H1 (cell line): ENCODE data around the gene TMEM168. TPM values are rescaled to one million over a fixed set of nuclear protein-coding genes. Genes with fewer than 3 reads are reported as not detected.

Source experiments
- CTCF ChIA-PET: fragments of 300-600 bp; sonication (Branson Sonifier 250); formaldehyde crosslinking; loops from one replicate; lab custom pipeline; 2021; ENCODE audit not compliant: partially characterized antibody; lab: Charles Lee
- POLR2A ChIA-PET: fragments of 300-600 bp; sonication (Branson Sonifier 250); formaldehyde crosslinking; loops from one replicate; lab custom pipeline; 2021; ENCODE audit warnings: inconsistent platforms; ENCODE audit not compliant: partially characterized antibody; lab: Charles Lee
- DNase-seq, 2 experiments: peaks; one replicate each; pipeline versions ENCODE4 v3.0.0 to v3.0.0-alpha.2; 2010 to 2022; ENCODE audit warnings: low spot score in 2 of 2, low read depth in 1 of 2, mixed read lengths in 1 of 2
- FAIRE-seq: peaks from 2 replicates; lab custom pipeline; 2011; peaks lifted over from hg19 to GRCh38; lab: Jason Lieb, UNC
- H2AFZ ChIP-seq: 2 replicates; pipeline ENCODE4 v1.8.1; 2012; ENCODE audit warnings: low read length, inconsistent platforms
- H2AK5ac ChIP-seq: 2 replicates; pipeline ENCODE4 v1.6.1; 2013; ENCODE audit warnings: low read depth, low read length
- H2BK120ac ChIP-seq: replicated peaks from 2 replicates; pipeline ENCODE3; 2013; ENCODE audit warnings: low read depth, low read length, inconsistent platforms
- H2BK12ac ChIP-seq: 2 replicates; pipeline ENCODE4 v1.6.1; 2013; ENCODE audit warnings: low read depth, low read length
- H2BK15ac ChIP-seq: 2 replicates; pipeline ENCODE4 v1.6.1; 2013; ENCODE audit warnings: low read length
- H2BK20ac ChIP-seq: 2 replicates; pipeline ENCODE4 v1.6.1; 2013; ENCODE audit warnings: low read length
- H2BK5ac ChIP-seq: 2 replicates; pipeline ENCODE4 v1.6.1; 2013; ENCODE audit warnings: low read depth, low read length
- H3K14ac ChIP-seq: 2 replicates; pipeline ENCODE4 v1.6.1; 2013; ENCODE audit warnings: inconsistent platforms; ENCODE audit not compliant: insufficient read length
- H3K18ac ChIP-seq: 2 replicates; pipeline ENCODE4 v1.6.1; 2013; ENCODE audit warnings: low read length; ENCODE audit errors: extremely low read depth
- H3K23ac ChIP-seq: 2 replicates; pipeline ENCODE4 v1.6.1; 2013; ENCODE audit warnings: inconsistent platforms; ENCODE audit not compliant: insufficient read length
- H3K23me2 ChIP-seq: 2 replicates; pipeline ENCODE4 v1.6.1; 2013; ENCODE audit warnings: low read depth, low read length
- H3K27ac ChIP-seq: 2 replicates; pipeline ENCODE4 v1.6.1; 2011; ENCODE audit warnings: low read depth, low read length, inconsistent platforms
- H3K27me3 ChIP-seq, 4 experiments: replicated peaks in 1 of 4; 1 replicate in 1 of 4; 2 replicates in 3 of 4; pipeline versions ENCODE4 v1.6.1 to v1.8.1; 2011 to 2013; ENCODE audit warnings: low read length in 3 of 4, mild to moderate bottlenecking in 3 of 4, inconsistent platforms in 2 of 4, mixed read lengths in 2 of 4, moderate library complexity in 1 of 4; ENCODE audit not compliant: control insufficient read depth in 3 of 4, insufficient read depth in 3 of 4; ENCODE audit errors: extremely low read depth in 1 of 4
- H3K36me3 ChIP-seq, 4 experiments: 2 replicates each; pipeline versions ENCODE4 v1.6.1 to v1.8.1; 2011 to 2013; ENCODE audit warnings: mild to moderate bottlenecking in 4 of 4, low read length in 3 of 4, moderate library complexity in 2 of 4, control low read depth in 1 of 4, inconsistent platforms in 1 of 4; ENCODE audit not compliant: insufficient read depth in 4 of 4, control insufficient read depth in 2 of 4
- H3K4ac ChIP-seq: replicated peaks from 2 replicates; pipeline ENCODE3; 2013; ENCODE audit warnings: low read length, low read depth, mixed read lengths, inconsistent platforms; ENCODE audit not compliant: insufficient read length
- H3K4me1 ChIP-seq, 4 experiments: replicated peaks in 1 of 4; 1 replicate in 1 of 4; 2 replicates in 3 of 4; pipeline versions ENCODE4 v1.6.1 to v1.8.1; 2011 to 2013; ENCODE audit warnings: low read length in 3 of 4, inconsistent platforms in 2 of 4, mixed read lengths in 1 of 4; ENCODE audit not compliant: insufficient read depth in 4 of 4, control insufficient read depth in 3 of 4
- H3K4me2 ChIP-seq, 2 experiments: 2 replicates each; pipeline versions ENCODE4 v1.6.1 to v1.8.1; 2011 to 2013; ENCODE audit warnings: low read depth in 2 of 2, low read length in 2 of 2, control low read depth in 1 of 2, inconsistent platforms in 1 of 2, mild to moderate bottlenecking in 1 of 2; ENCODE audit not compliant: insufficient read depth in 1 of 2
- H3K4me3 ChIP-seq, 4 experiments: fragments of 200-600, 300-600 bp in 1 of 4; sonication (generic), shearing (Covaris generic), sonication (Bioruptor Twin) in 1 of 4; 2 replicates each; pipeline versions ENCODE4 v1.5.1 to v1.8.1; 2011 to 2016; ENCODE audit warnings: low read length in 4 of 4, low read depth in 3 of 4, control low read depth in 2 of 4, inconsistent platforms in 2 of 4, mild to moderate bottlenecking in 2 of 4, mixed read lengths in 1 of 4, moderate library complexity in 1 of 4; ENCODE audit not compliant: insufficient read depth in 2 of 4; ENCODE audit errors: extremely low read depth in 1 of 4
- H3K56ac ChIP-seq: replicated peaks from 2 replicates; pipeline ENCODE3; 2013; ENCODE audit warnings: low read depth, mild to moderate bottlenecking, mixed read lengths, low read length, inconsistent platforms; ENCODE audit not compliant: insufficient read length
- H3K79me1 ChIP-seq: 2 replicates; pipeline ENCODE4 v1.6.1; 2013; ENCODE audit warnings: low read depth, low read length, control low read depth
- H3K79me2 ChIP-seq, 2 experiments: 2 replicates each; pipeline versions ENCODE4 v1.6.1 to v1.8.1; 2012 to 2013; ENCODE audit warnings: low read length in 2 of 2, mild to moderate bottlenecking in 2 of 2, inconsistent platforms in 1 of 2; ENCODE audit not compliant: insufficient read depth in 2 of 2, control insufficient read depth in 1 of 2
- H3K9ac ChIP-seq, 4 experiments: replicated peaks in 1 of 4; 1 replicate in 1 of 4; 2 replicates in 3 of 4; pipeline versions ENCODE4 v1.6.1 to v1.8.1; 2011 to 2013; ENCODE audit warnings: low read depth in 3 of 4, low read length in 3 of 4, control low read depth in 2 of 4, mild to moderate bottlenecking in 2 of 4, moderate library complexity in 2 of 4, inconsistent platforms in 1 of 4; ENCODE audit errors: extremely low read depth in 1 of 4
- H3K9me3 ChIP-seq, 2 experiments: 2 replicates each; pipeline versions ENCODE4 v1.6.1 to v1.8.1; 2012 to 2013; ENCODE audit warnings: mild to moderate bottlenecking in 2 of 2, moderate library complexity in 2 of 2, control low read depth in 1 of 2, inconsistent platforms in 1 of 2, low read depth in 1 of 2, low read length in 1 of 2, mixed read lengths in 1 of 2; ENCODE audit not compliant: insufficient read depth in 2 of 2
- H4K20me1 ChIP-seq, 2 experiments: replicated peaks in 1 of 2; 2 replicates each; pipeline versions ENCODE3 to v1.8.1; 2011 to 2013; ENCODE audit warnings: inconsistent platforms in 2 of 2, low read length in 2 of 2, mild to moderate bottlenecking in 1 of 2; ENCODE audit not compliant: insufficient read depth in 2 of 2, control insufficient read depth in 1 of 2
- H4K5ac ChIP-seq: 2 replicates; pipeline ENCODE4 v1.6.1; 2013; ENCODE audit warnings: low read length, low read depth, mixed read lengths, inconsistent platforms; ENCODE audit not compliant: insufficient read length
- H4K8ac ChIP-seq: 2 replicates; pipeline ENCODE4 v1.8.0; 2013; ENCODE audit warnings: mild to moderate bottlenecking, moderate library complexity, low read length, inconsistent platforms; ENCODE audit not compliant: insufficient read depth; ENCODE audit errors: extremely low read depth
- H4K91ac ChIP-seq: replicated peaks from 2 replicates; pipeline ENCODE3; 2013; ENCODE audit warnings: low read length, mixed read lengths, inconsistent platforms; ENCODE audit not compliant: insufficient read length
- EZH2 ChIP-seq: fragments of 200-600 bp; sonication (generic); IDR thresholded peaks from 2 replicates; pipeline ENCODE4 v1.7.1; 2012; ENCODE audit warnings: low read depth, mild to moderate bottlenecking, moderate library complexity, low read length, inconsistent platforms; ENCODE audit not compliant: severe bottlenecking
- RBBP5 ChIP-seq: IDR thresholded peaks from 2 replicates; pipeline ENCODE4 v1.7.1; 2012; ENCODE audit warnings: low read depth, mild to moderate bottlenecking, inconsistent platforms, low read length, moderate library complexity, borderline replicate concordance
- RXRA ChIP-seq: IDR thresholded peaks from 2 replicates; pipeline ENCODE4 v1.6.1; 2011; ENCODE audit warnings: low read depth, mild to moderate bottlenecking, low read length, moderate library complexity; ENCODE audit not compliant: insufficient read depth
- SIN3A ChIP-seq, 2 experiments: IDR thresholded peaks in 1 of 2; conservative IDR thresholded peaks in 1 of 2; 2 replicates each; pipeline ENCODE4 v1.6.1; 2011 to 2012; ENCODE audit warnings: low read length in 2 of 2, improper control_type of control experiment in 1 of 2, low read depth in 1 of 2, mild to moderate bottlenecking in 1 of 2
- TAF7 ChIP-seq: optimal IDR thresholded peaks from 2 replicates; pipeline ENCODE3; 2011; ENCODE audit warnings: low read depth, mild to moderate bottlenecking, inconsistent platforms, low read length, moderate library complexity, borderline replicate concordance
- WGBS, 2 experiments: shearing (Covaris generic) in 1 of 2; methylation state at CpG; one replicate each; pipeline versions ENCODE4 v1.1.6 to v1.1.7; 2013 to 2015; ENCODE audit warnings: low lambda C conversion rate in 2 of 2, mixed read lengths in 2 of 2, inconsistent platforms in 1 of 2, low coverage in 1 of 2, missing lambda C conversion rate in 1 of 2; ENCODE audit not compliant: insufficient replicate concordance in 2 of 2, insufficient coverage in 1 of 2, insufficient read length in 1 of 2; ENCODE audit errors: extremely low coverage in 1 of 2, missing lambda C conversion rate in 1 of 2; 5-methylcytosine and 5-hydroxymethylcytosine counted together
- polyA plus RNA-seq, 7 experiments: library from polyadenylated mRNA; depleted of rRNA in 3 of 7; stranded (reverse) in 5 of 7; unstranded in 2 of 7; fragments of >200 nt in 5 of 7; fragments of 200-250 nt in 2 of 7; gene quantifications; 1 replicate in 5 of 7; 2 replicates in 1 of 7; 4 replicates in 1 of 7; pipeline versions ENCODE4 v1.2.1 to v1.2.3, GENCODE V29; 2011 to 2013; ENCODE audit warnings: missing spikeins in 2 of 7, mixed read lengths in 2 of 7
- total RNA-seq: library from RNA; stranded (reverse); fragmentation: NEBNext Ultra II Directional; extraction: Animal tissue kit (Norgen Biotek cat#: 25700); gene quantifications from 2 replicates; pipeline ENCODE4 v1.2.1, GENCODE V29; 2021

Gene TMEM168
- total and polyA plus RNA-seq, 2 of the 8 experiments (the other 6 are each of a cell fraction or from before 2014, with no cell fraction given): 8.9 to 11.1 TPM

- Histone ChIP-seq H2BK12ac (no peak overlapping the region), H3K9ac (no peak overlapping the region), H3K4me2 (no peak overlapping the region), H3K23ac (no peak overlapping the region), H2BK20ac (no peak overlapping the region), H3K4me1 (no peaks in the 10 kb centered on the region), H4K20me1 (no peaks in the 10 kb centered on the region), H3K79me1 (no peaks in the 10 kb centered on the region), H2AFZ (no peak overlapping the region), H3K23me2 (no peaks in the 10 kb centered on the region; the same call in 1 of the 2 replicates), H3K36me3 (no peaks in the 10 kb centered on the region), H3K18ac (no peak overlapping the region), H3K27me3 (no peaks in the 10 kb centered on the region), H3K4me3 (no peak overlapping the region), H3K4ac (no peak overlapping the region), H4K5ac (no peak overlapping the region), H2BK5ac (no peak overlapping the region), H4K91ac (no peak overlapping the region), H2BK15ac (no peak overlapping the region), H3K27ac (no peak overlapping the region), H4K8ac (no peak overlapping the region), H3K79me2 (no peaks in the 10 kb centered on the region), H2BK120ac (no peak overlapping the region), H3K14ac (no peak overlapping the region), H3K56ac (no peak overlapping the region), H3K9me3 (no peaks in the 10 kb centered on the region), H2AK5ac (no peak overlapping the region)
- FAIRE-seq (no peak), DNase-seq (no peak)
- TF ChIP-seq RXRA (no peak), EZH2 (no peak), RBBP5 (no peak), TAF7 (no peak), SIN3A (conservative IDR thresholded peaks at IDR 0.05 in 1 of 2, IDR thresholded peaks at IDR 0.05 in 1 of 2; ENCODE audit: low read depth in 1 of 2, low read length in 2 of 2) (no peak)
- 94% methylated on average over 3 of the region's 3 CpGs; no CpG with 5 or more reads in 1 of the 2 experiments for WGBS, 2 experiments
- POLR2A ChIA-PET: no interaction called here
- CTCF ChIA-PET: no interaction called here
These were observed 26.9 kb downstream of the TMEM168 start for GRCh38 chr7:112763298-112763697.
